ENCODE data around the gene CDC42BPA. TPM values are rescaled to one million over a fixed set of nuclear protein-coding genes. Genes with fewer than 3 reads are reported as not detected.

The CDC42BPA gene
- total RNA-seq, 2 donors from 2014 or later = 0.87 to 7.3 TPM

GRCh38 chr1:227212164-227212563 lies 106.1 kb downstream of the CDC42BPA start:
- Mint-ChIP-seq H3K27ac (no peak overlapping the region), H3K9me3 (no peaks in the 10 kb centered on the region), H3K36me3 (no peaks in the 10 kb centered on the region)
- DNase-seq (ENCODE audit: low spot score in 2 of 2) (no peak), ATAC-seq (no peak)

GRCh38 chr1:227210604-227211003 lies 107.7 kb downstream of the CDC42BPA start:
- Mint-ChIP-seq H3K9me3 (no peaks in the 10 kb centered on the region), H3K36me3 (no peaks in the 10 kb centered on the region), H3K27ac (no peak overlapping the region)
- ATAC-seq (no peak), DNase-seq (ENCODE audit: low spot score in 2 of 2) (no peak)

- Mint-ChIP-seq H3K27ac (no peak overlapping the region), H3K9me3 (no peaks in the 10 kb centered on the region), H3K36me3 (no peaks in the 10 kb centered on the region)
- no peak for ATAC-seq
- DNase-seq (ENCODE audit: low spot score in 2 of 2) = no peak
Measured at GRCh38 chr1:227197064-227197463, 121.2 kb downstream of the CDC42BPA start.

GRCh38 chr1:227192163-227192562 lies 126.1 kb downstream of the CDC42BPA start:
- DNase-seq (ENCODE audit: low spot score in 2 of 2) (peak in 1 of 2 donors; percentile 3), ATAC-seq (peak; percentile 37 to 97)

GRCh38 chr1:227191607-227192006 lies 126.7 kb downstream of the CDC42BPA start:
- no peaks in the 10 kb centered on the region for H3K36me3 Mint-ChIP-seq
- peak in 1 of 2 donors; percentile 67 for ATAC-seq
- no peak for DNase-seq (ENCODE audit: low spot score in 2 of 2)
- no peaks in the 10 kb centered on the region for H3K9me3 Mint-ChIP-seq
- no peak overlapping the region for H3K27ac Mint-ChIP-seq

More at GRCh38 chr1:227192163-227192562, 126.1 kb downstream of the CDC42BPA start:
- Mint-ChIP-seq H3K36me3 (no peaks in the 10 kb centered on the region), H3K27ac (no peak overlapping the region), H3K9me3 (no peaks in the 10 kb centered on the region)

- Mint-ChIP-seq H3K9me3 (no peaks in the 10 kb centered on the region), H3K36me3 (no peaks in the 10 kb centered on the region), H3K27ac (peak overlapping the region in 1 of 2 donors; percentile 37)
- DNase-seq (ENCODE audit: low spot score in 2 of 2) (no peak), ATAC-seq (no peak)
Measured at GRCh38 chr1:227190321-227190720, 128.0 kb downstream of the CDC42BPA start.

- DNase-seq (ENCODE audit: low spot score in 2 of 2) (no peak), ATAC-seq (no peak)
- Mint-ChIP-seq H3K9me3 (no peaks in the 10 kb centered on the region), H3K36me3 (no peaks in the 10 kb centered on the region), H3K27ac (no peak overlapping the region)
Measured at GRCh38 chr1:227185291-227185690, 133.0 kb downstream of the CDC42BPA start.

GRCh38 chr1:227182012-227182411 lies 136.3 kb downstream of the CDC42BPA start:
- H3K9me3 Mint-ChIP-seq = no peaks in the 10 kb centered on the region
- no peaks in the 10 kb centered on the region for H3K36me3 Mint-ChIP-seq
- no peak for DNase-seq (ENCODE audit: low spot score in 2 of 2)
- H3K27ac Mint-ChIP-seq = no peak overlapping the region
- no peak for ATAC-seq

GRCh38 chr1:227175611-227176010 lies 142.7 kb downstream of the CDC42BPA start:
- no peak overlapping the region for H3K27ac Mint-ChIP-seq
- ATAC-seq (no peak), DNase-seq (ENCODE audit: low spot score in 2 of 2) (no peak)
- H3K36me3 Mint-ChIP-seq = no peaks in the 10 kb centered on the region
- no peaks in the 10 kb centered on the region for H3K9me3 Mint-ChIP-seq

- ATAC-seq = no peak
Measured at GRCh38 chr1:227174164-227174563, 144.1 kb downstream of the CDC42BPA start.

GRCh38 chr1:227170361-227171166 lies 147.7 kb downstream of the CDC42BPA start:
- no peak for ATAC-seq

More at GRCh38 chr1:227174164-227174563, 144.1 kb downstream of the CDC42BPA start:
- no peaks in the 10 kb centered on the region for H3K9me3 Mint-ChIP-seq
- DNase-seq (ENCODE audit: low spot score in 2 of 2) = no peak
- H3K36me3 Mint-ChIP-seq = no peaks in the 10 kb centered on the region
- H3K27ac Mint-ChIP-seq = no peak overlapping the region

GRCh38 chr1:227169343-227169742 lies 148.9 kb downstream of the CDC42BPA start:
- no peaks in the 10 kb centered on the region for H3K9me3 Mint-ChIP-seq
- H3K27ac Mint-ChIP-seq = no peak overlapping the region

More at GRCh38 chr1:227170361-227171166, 147.7 kb downstream of the CDC42BPA start:
- Mint-ChIP-seq H3K27ac (no peak overlapping the region), H3K9me3 (no peaks in the 10 kb centered on the region), H3K36me3 (no peaks in the 10 kb centered on the region)
- no peak for DNase-seq (ENCODE audit: low spot score in 2 of 2)

GRCh38 chr1:227167276-227168101 lies 150.8 kb downstream of the CDC42BPA start:
- H3K27ac Mint-ChIP-seq = no peak overlapping the region
- no peak for DNase-seq (ENCODE audit: low spot score in 2 of 2)
- no peak for ATAC-seq
- H3K36me3 Mint-ChIP-seq = no peaks in the 10 kb centered on the region
- no peaks in the 10 kb centered on the region for H3K9me3 Mint-ChIP-seq

More at GRCh38 chr1:227169343-227169742, 148.9 kb downstream of the CDC42BPA start:
- H3K36me3 Mint-ChIP-seq = no peaks in the 10 kb centered on the region
- ATAC-seq = no peak
- DNase-seq (ENCODE audit: low spot score in 2 of 2) = no peak

GRCh38 chr1:227166559-227166958 lies 151.7 kb downstream of the CDC42BPA start:
- Mint-ChIP-seq H3K9me3 (no peaks in the 10 kb centered on the region), H3K36me3 (no peaks in the 10 kb centered on the region), H3K27ac (peak overlapping the region in 1 of 2 donors; percentile 13)
- DNase-seq (ENCODE audit: low spot score in 2 of 2) (no peak), ATAC-seq (no peak)

- ATAC-seq (no peak), DNase-seq (ENCODE audit: low spot score in 2 of 2) (no peak)
- no peaks in the 10 kb centered on the region for H3K36me3 Mint-ChIP-seq
- H3K9me3 Mint-ChIP-seq = no peaks in the 10 kb centered on the region
- H3K27ac Mint-ChIP-seq = no peak overlapping the region
Measured at GRCh38 chr1:227161470-227161869, 156.8 kb downstream of the CDC42BPA start.

- DNase-seq (ENCODE audit: low spot score in 2 of 2) (no peak), ATAC-seq (no peak)
- Mint-ChIP-seq H3K27ac (no peak overlapping the region), H3K9me3 (no peaks in the 10 kb centered on the region), H3K36me3 (no peaks in the 10 kb centered on the region)
Measured at GRCh38 chr1:227156520-227156919, 161.8 kb downstream of the CDC42BPA start.

GRCh38 chr1:227155688-227156087 lies 162.6 kb downstream of the CDC42BPA start:
- ATAC-seq (no peak), DNase-seq (ENCODE audit: low spot score in 2 of 2) (no peak)
- Mint-ChIP-seq H3K36me3 (no peaks in the 10 kb centered on the region), H3K27ac (no peak overlapping the region), H3K9me3 (no peaks in the 10 kb centered on the region)
